ENCODE results near the gene CECR2. TPM values are rescaled to one million over a fixed set of nuclear protein-coding genes. Genes with fewer than 3 reads are reported as not detected.
"Not testable (repeated sequence)": the region's sequence is repeated elsewhere in the genome, so short reads cannot be mapped to it uniquely, and the experiment has no call there.

The CECR2 gene
- total RNA-seq, 1 experiment from 2014 or later: not detected

- no peak for DNase-seq (ENCODE audit: low spot score)
Observed at GRCh38 chr22:17512960-17513359, 143.7 kb downstream of the CECR2 start.

- no peak for DNase-seq (ENCODE audit: low spot score)
Observed at GRCh38 chr22:17513612-17514011, 144.4 kb downstream of the CECR2 start.

DNA sequence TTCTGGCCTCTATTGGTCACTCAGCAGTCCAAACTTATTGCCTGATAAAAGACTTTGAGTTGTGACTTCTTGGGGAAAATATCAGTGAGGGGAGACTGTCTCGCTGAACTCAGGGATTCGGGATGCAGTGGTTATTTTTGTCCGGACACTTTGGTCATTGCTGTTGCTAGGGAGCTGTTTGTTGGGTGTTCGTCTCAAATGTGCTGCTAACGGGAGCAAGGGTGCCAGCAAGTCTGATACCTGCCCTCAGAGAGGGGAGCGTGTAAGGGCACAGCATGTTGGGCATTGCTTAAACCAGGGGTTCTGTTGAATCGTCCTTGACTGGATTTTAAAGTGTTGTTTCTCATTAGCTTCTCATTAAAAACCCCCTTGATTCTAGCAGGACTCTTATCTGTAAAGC, 144.8 kb downstream of the CECR2 start:
- no peak for DNase-seq (ENCODE audit: low spot score)

DNA sequence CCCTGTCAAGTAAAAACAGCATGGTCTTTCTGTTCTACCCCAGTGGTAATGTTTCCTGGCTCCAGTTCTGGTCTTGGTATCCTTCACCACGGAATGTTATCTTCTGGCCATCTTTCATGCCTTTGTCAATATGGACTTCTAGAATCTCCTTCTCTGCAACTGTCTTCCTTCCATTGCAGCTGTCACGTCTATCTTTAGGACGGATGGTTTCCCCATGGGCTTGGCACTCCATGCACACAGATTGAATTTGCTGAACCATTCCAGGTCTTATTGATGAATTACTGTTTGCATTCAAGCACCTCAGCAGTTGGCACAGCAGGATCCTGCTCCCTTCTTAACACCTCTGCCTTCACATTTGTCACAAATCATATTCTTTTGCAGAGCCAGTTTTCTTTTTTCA, 149.1 kb downstream of the CECR2 start:
- DNase-seq (ENCODE audit: low spot score): no peak

GRCh38 chr22:17521971-17522370, 152.7 kb downstream of the CECR2 start:
- not testable (repeated sequence) for DNase-seq (ENCODE audit: low spot score)

DNA sequence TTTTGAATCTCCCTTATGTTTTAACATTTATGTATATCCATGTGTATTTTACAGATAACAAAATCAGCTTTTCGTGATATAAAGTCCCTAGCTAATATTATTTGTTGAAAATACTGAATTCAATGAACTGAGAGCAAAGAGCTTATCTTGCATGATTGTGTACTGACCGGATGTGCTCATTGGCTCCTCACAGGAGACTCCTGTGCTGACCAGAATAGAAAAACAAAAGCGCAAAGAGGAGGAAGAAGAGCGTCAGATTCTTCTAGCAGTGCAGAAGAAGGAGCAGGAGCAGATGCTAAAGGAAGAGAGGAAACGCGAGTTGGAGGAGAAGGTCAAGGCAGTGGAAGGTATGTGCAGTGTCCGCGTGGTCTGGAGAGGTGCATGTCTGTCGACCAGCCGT, 154.7 kb downstream of the CECR2 start:
- no peak for DNase-seq (ENCODE audit: low spot score)

DNA sequence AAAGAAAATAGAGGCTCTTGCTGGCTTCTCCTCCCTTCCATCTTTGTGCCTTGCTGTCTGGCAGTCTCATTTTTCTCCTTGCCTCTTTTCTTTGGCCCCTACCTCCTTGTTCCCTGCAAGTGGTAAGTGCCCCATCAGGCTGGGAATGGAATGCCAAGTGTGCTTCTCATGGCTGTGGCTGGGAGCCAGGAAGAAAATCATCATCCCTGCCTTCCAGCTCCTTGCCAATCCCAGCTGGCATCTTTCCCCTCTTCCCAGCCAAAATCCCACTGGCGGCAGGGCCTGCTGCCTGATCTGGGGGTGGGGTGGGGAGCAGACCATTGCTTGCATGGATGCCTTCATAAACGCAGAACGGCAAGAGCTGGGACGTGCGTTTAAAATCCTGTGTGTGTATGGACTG, 167.0 kb downstream of the CECR2 start:
- DNase-seq (ENCODE audit: low spot score): no peak

DNA sequence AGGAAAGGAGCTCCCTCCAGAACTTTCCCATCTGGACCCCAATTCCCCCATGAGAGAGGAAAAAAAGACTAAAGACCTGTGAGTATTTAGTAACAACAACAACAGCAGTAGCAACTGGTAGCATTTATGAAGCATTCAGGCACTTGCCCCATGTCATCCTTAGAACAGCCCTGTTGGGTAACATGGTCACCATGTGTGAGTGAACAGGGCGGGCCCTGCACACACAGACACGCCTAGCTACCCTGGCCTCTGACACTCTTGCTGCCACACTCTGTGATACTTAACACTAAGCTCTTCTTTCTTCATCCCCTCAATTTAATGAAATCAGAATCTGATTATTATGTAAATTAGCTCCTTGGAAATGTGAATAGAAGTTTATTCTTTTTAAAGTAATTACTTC, 167.9 kb downstream of the CECR2 start:
- DNase-seq (ENCODE audit: low spot score): no peak

DNA sequence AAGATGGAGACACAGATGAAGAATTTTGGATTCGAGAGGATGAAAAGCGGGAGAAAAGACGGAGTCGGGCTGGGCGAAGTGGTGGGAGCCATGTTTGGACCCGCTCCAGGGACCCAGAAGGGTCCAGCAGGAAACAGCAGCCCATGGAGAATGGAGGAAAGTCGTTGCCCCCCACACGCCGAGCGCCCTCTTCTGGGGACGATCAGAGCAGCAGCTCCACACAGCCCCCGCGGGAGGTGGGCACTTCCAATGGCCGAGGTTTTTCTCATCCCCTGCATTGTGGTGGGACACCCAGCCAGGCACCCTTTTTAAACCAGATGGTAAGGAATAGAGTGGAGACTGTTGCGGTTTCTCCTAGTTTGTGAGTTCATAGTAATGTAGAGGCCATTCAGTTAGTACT, 171.2 kb downstream of the CECR2 start:
- no peak for DNase-seq (ENCODE audit: low spot score)

DNA sequence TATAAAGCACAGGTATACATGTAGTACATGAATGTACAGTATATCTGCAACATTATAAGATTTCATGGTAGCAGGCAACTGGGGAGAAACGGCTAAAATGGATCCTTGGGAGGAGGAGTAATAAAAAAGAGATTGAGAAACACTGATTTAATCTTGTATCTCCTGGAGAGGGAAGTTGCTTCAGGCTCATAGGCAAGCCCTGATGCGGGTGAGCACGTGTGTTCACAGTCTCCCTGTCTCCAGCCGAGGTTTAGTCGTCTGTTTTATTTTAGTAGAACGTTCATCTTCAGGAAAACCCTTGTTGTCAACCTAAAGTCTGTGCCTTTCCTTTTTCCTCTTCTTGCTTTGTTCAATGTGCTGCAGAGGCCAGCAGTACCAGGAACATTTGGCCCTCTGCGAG, 172.2 kb downstream of the CECR2 start:
- DNase-seq (ENCODE audit: low spot score): no peak

DNA sequence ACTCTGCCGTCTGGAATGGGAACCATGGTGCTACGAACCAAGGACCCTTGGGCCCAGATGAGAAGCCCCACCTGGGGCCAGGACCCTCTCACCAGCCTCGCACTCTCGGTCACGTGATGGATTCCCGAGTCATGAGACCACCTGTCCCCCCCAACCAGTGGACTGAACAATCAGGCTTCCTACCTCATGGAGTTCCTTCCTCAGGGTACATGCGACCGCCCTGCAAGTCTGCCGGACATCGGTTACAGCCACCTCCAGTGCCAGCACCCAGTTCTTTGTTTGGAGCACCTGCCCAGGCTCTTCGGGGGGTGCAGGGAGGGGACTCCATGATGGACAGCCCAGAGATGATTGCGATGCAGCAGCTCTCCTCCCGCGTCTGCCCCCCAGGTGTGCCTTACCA, 173.2 kb downstream of the CECR2 start:
- no peak for DNase-seq (ENCODE audit: low spot score)

GRCh38 chr22:17548010-17548755, 178.9 kb downstream of the CECR2 start:
- DNase-seq (ENCODE audit: low spot score): no peak

DNA sequence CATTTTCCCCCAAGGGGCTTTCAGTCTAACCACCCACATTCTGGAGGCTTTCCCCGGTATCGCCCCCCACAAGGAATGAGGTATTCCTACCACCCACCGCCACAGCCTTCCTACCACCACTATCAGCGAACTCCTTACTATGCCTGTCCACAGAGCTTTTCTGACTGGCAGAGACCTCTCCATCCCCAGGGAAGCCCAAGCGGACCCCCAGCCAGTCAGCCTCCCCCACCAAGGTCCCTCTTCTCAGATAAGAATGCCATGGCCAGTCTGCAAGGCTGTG, 179.4 kb downstream of the CECR2 start:
- no peak for DNase-seq (ENCODE audit: low spot score)

DNA sequence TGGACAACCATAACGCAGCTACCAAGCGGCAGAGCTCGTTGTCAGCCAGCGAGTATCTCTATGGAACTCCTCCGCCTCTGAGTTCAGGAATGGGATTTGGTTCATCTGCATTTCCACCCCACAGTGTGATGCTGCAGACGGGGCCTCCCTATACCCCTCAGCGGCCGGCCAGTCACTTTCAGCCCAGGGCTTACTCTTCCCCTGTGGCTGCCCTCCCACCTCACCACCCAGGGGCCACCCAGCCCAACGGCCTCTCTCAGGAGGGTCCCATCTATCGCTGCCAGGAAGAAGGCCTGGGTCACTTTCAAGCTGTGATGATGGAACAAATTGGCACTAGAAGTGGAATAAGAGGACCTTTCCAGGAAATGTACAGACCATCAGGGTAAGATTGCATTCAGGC, 179.9 kb downstream of the CECR2 start:
- DNase-seq (ENCODE audit: low spot score): no peak

GRCh38 chr22:17549655-17550054, 180.4 kb downstream of the CECR2 start:
- DNase-seq (ENCODE audit: low spot score): no peak

GRCh38 chr22:17552737-17553136, 183.5 kb downstream of the CECR2 start:
- DNase-seq (ENCODE audit: low spot score): no peak

- DNase-seq (ENCODE audit: low spot score): no peak
Observed at GRCh38 chr22:17554814-17555213, 185.6 kb downstream of the CECR2 start.

GRCh38 chr22:17559188-17559587, 189.9 kb downstream of the CECR2 start:
- DNase-seq (ENCODE audit: low spot score): no peak

DNA sequence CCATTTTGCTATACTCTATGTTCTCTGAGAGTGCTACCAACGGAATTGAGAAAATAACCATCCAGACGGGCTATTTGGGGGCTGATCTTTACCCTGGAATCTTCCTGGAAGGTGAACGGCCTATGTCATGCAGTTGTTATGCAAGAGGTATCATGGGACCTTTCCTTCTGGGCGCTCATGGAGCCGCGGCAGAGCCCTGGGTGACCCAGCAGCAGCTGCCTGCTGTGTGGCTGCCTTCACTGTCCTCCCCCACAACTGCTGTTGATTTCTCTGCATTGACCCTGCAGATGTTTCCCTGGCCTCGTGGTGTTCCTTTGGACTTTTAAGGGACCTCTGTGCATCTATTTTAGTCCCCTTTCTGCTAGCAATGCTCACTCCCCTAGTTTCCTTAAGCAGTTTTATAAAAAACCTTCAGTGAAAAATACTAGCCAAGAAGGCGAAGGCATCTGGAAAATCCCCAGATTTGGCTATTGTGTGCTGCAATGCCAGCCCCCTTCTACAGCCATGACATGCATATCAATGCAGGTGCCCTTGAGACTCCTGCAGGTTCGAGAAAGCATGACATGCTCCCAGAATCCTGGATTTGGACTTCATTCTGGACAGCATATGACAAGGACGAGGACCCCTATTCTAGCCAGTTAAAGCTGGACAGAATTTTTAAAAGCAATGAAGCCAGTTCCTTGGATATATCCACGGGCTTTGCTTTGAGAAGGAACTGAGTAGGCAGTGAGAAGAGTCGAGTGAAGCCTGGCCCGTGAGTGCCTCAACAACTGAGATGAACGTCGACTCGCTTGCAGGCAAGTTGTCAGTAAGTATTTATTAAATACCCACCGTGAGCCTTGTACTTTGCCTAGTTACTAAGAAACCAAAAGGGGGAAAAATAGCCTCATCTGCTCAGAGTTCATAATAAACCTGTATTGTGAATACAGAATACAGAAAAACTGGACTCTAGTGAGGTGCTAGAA, 193.9 kb downstream of the CECR2 start, which contains the start of gene SLC25A18:
Gene SLC25A18, plus strand, starts transcription at position 593 of the 965 bp plus-strand sequence. CDS start 16,447 bp downstream, outside the sequence.
- no peak for DNase-seq (ENCODE audit: low spot score)

DNA sequence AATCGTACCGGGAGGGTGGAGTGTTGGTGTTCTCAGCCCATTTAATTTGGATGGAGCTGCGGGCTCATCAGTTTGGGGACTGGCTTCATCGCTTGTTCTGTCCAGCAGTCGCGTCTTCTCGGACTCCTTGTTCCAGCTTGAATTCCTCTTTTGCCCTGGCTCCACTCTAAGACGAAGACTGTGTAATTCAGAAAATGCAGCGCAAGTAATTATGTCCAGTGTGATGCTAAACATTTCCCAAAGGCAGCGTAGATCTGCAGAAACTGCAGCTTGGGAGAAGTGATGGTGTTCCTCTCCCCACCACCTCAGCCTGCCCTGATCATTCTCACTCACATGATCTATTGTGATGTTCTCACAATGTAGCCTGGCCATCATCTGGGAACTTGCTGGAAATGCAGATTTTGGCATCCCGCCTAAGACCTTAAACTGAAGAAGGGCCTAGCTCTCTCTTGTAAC, 194.7 kb downstream of the CECR2 start:
- DNase-seq (ENCODE audit: low spot score): no peak

DNA sequence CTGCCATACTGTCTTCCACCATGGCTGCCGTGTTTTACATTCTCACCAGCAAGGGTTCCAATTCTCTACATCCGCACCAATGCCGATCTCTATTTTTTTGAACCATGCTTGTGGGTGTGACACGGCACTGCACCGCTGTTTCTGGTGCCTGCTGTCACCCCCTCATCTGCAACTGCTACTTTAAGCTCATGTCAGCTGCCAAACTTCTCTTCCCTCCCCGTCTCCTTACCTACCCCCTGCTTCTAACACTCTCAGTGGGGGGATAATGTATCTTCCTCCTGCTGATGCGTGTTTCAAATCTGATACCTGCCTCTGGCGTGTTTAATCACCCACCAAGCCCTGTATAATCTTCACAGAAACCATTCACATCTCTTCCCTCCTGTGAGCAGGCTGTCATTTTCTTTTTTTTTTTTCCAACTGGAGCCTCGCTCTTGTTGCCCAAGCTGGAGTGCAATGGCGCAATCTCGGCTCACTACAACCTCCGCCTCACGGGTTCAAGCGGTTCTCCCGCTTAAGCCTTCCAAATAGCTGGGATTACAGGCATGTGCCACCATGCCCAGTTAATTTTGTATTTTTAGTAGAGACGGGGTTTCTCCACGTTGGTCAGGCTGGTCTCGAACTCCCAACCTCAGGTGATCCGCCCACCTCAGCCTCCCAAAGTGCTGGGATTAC, 196.9 kb downstream of the CECR2 start:
- DNase-seq (ENCODE audit: low spot score): not testable (repeated sequence)

DNA sequence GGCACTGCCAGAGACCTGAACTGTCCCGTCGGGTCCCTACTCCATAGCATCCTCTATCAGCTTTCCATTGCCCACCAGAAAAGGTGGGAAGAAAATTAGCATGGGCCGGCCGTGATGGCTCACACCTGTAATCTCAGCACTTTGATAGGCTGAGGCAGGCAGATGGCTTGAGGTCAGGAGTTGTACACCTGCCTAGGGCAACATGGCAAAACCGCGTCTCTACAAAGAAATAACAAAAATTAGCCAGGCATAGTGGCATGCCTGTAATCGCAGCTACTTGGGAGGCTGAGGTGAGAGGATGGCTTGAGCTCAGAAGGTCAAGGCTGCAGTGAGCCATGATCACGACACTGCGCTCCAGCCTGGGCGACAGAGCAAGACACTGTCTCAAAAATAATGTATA, 197.5 kb downstream of the CECR2 start:
- no peak for DNase-seq (ENCODE audit: low spot score)
